H7 (cell line): ENCODE measurements around the gene CSRP1. TPM values are rescaled to one million over a fixed set of nuclear protein-coding genes. Genes with fewer than 3 reads are reported as not detected.
A peak's percentile ranks its signal among the peaks of the same experiment; 100 is the strongest.
"Not testable (repeated sequence)": the region's sequence is repeated elsewhere in the genome, so short reads cannot be mapped to it uniquely, and the experiment has no call there.

Experiments
- DNase-seq: peaks from one replicate; pipeline ENCODE4 v3.0.0; 2012
- H3K27me3 ChIP-seq: 2 replicates; pipeline ENCODE4 v1.6.0; 2011; ENCODE audit warnings: mild to moderate bottlenecking, low read length; ENCODE audit not compliant: control insufficient read depth, insufficient read depth
- H3K36me3 ChIP-seq: replicated peaks from 2 replicates; pipeline ENCODE4 v1.5.1; 2011; ENCODE audit warnings: low read length; ENCODE audit not compliant: control insufficient read depth, insufficient read depth
- H3K4me3 ChIP-seq: 2 replicates; pipeline ENCODE4 v1.5.1; 2011; ENCODE audit warnings: low read depth, mild to moderate bottlenecking, control low read depth, low read length, moderate library complexity; ENCODE audit not compliant: insufficient read depth
- total RNA-seq: library from RNA; depleted of rRNA; stranded (reverse); fragments of >200 nt; shearing (Covaris generic); gene quantifications from 2 replicates; pipeline ENCODE4 v1.2.3, GENCODE V29; 2014

The CSRP1 gene
- total RNA-seq, 1 experiment from 2014 or later = 0.73 TPM

DNA sequence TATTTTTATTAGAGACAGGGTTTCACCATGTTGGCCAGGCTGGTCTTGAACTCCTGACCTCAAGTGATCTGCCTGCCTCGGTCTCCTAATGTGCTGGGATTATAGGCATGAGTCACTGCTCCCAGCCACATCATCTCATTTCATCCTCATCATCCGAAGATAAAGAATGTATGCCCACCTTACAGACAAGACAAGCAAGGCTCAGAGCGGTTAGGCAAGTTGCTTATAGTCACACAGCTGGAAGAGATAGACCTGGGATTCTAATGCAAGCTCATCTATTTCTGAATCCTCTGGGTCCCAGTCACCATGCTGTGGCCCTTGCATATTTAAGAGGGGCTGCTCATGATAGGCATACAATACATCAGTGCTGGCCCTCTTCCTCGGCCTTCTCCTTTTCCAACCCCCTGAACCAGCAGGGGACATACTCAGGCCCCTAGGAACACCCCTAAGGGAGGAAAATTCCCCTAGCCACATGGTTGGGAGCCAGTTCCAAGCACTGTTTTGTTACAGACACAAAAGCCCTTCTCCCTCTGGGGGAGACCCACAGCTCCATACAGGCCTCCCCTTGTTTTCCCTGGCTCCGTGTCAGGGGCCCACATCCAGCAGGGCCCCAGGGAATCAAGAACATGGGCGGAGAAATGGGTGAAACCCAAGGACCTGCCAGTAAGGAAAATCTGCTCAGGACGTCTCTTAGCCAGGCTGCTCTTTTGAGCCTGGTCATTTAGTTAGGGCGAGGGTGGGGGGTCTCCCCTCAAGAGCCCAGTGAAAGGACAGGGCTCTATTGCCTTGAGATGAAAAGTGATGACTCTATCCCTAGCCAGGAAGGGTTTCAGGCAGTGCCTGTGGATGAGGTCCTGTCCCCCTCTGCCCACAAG, 6.9 kb downstream of the CSRP1 start:
- no peaks in the 10 kb centered on the region; the same call in 1 of the 2 replicates for H3K36me3 ChIP-seq
- DNase-seq = peak; percentile 53
- no peak overlapping the region for H3K4me3 ChIP-seq
- H3K27me3 ChIP-seq = peaks cover 1% of the 10 kb centered on the region; the same call in 1 of the 2 replicates

DNA sequence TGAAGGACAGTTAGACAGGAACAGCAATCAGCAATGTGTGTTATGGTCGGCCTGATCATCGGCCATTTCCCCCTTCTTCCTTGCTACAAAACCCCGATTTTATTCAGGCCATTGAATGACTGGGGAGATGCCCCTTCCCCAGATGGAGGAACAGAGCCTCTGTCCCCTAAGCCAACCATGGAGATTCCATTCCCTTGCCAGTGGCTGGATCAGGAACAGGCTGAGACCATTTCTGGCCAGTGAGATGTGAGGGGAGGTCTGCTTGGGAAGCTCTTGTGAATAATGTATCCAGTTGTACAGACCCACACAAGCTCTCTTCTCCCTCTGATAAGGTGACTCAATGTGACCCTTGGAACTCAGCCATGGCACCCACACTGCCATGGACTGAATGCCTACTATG, 7.7 kb downstream of the CSRP1 start:
- no peak overlapping the region for H3K4me3 ChIP-seq
- H3K27me3 ChIP-seq = peaks cover 1% of the 10 kb centered on the region; the same call in 1 of the 2 replicates
- no peaks in the 10 kb centered on the region; the same call in 1 of the 2 replicates for H3K36me3 ChIP-seq
- DNase-seq = no peak

DNA sequence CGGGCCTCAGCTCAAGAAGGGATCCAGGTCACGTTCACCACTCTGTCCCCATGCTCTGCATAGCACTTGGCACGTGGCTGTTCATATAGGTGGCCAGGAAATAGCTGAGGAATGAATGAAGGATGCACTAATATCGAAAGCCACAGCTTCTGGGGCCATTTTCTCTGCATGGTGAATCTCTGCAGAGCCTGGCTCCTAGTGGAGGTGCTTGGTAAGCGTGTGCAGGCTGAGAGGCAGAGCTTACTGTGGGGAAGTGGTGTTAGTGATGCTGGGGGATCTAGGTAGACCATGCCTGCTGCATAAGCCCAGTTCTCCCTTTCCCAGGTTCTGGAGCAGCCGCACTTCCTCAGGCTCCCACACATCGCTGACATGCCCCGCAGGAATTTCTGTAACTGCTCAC, 8.3 kb downstream of the CSRP1 start:
- Histone ChIP-seq H3K36me3 (no peaks in the 10 kb centered on the region; the same call in 1 of the 2 replicates), H3K27me3 (peaks cover 1% of the 10 kb centered on the region; the same call in 1 of the 2 replicates)
- no peak for DNase-seq

DNA sequence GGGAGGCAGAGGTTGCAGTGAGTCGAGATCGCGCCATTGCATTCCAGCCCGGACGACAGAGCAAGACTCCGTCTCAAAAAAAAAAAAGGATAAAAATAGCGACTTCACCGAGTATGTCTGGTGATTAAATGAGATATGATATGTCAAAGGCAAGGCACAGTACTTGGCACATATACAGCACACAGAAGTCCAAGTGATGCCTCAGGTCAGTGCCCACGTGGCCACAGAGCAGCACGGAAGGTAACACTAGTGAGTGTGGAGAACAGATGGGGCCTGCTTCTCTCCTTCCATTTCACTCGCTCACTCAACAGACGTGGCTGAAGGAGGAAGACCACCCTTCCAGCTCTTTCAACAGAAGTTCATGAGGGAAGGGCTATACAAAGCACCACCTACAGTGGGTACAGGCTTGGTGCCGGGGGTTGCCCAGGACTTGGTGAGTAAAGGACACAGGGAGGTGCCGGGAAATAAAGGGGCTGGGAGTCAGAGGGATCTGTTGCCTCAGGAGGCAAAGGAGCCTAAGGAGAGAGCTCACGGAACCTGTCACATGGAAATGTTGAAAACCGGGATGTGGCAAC, 8.9 kb downstream of the CSRP1 start:
- DNase-seq = no peak
- H3K36me3 ChIP-seq = no peaks in the 10 kb centered on the region; the same call in 1 of the 2 replicates

More for the DNA sequence above, 8.3 kb downstream of the CSRP1 start:
- H3K4me3 ChIP-seq = no peak overlapping the region

DNA sequence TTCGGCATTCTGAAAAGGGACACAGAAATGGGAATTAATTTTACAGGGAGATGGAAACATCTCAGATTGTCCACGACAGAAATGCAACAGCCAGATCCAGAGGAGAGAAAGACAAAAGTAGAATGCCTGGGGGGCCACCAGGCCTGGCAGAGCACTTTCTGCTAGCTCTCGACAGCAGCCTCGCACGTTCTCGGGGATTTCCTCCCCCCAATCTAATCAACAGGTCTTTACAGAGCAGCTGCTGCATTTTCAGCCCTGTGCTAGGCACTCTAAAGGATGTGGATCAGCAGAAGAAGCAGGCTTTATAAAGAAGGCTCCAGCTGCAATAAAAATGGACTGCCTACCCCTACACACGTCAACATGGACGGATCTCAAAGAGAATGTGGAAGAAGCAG, 10.6 kb downstream of the CSRP1 start:
- DNase-seq = no peak
- Histone ChIP-seq H3K4me3 (no peak overlapping the region), H3K36me3 (no peaks in the 10 kb centered on the region; the same call in 1 of the 2 replicates), H3K27me3 (peaks cover 1% of the 10 kb centered on the region; the same call in 1 of the 2 replicates)

More for the DNA sequence above, 8.9 kb downstream of the CSRP1 start:
- Histone ChIP-seq H3K27me3 (peaks cover 1% of the 10 kb centered on the region; the same call in 1 of the 2 replicates), H3K4me3 (no peak overlapping the region)

DNA sequence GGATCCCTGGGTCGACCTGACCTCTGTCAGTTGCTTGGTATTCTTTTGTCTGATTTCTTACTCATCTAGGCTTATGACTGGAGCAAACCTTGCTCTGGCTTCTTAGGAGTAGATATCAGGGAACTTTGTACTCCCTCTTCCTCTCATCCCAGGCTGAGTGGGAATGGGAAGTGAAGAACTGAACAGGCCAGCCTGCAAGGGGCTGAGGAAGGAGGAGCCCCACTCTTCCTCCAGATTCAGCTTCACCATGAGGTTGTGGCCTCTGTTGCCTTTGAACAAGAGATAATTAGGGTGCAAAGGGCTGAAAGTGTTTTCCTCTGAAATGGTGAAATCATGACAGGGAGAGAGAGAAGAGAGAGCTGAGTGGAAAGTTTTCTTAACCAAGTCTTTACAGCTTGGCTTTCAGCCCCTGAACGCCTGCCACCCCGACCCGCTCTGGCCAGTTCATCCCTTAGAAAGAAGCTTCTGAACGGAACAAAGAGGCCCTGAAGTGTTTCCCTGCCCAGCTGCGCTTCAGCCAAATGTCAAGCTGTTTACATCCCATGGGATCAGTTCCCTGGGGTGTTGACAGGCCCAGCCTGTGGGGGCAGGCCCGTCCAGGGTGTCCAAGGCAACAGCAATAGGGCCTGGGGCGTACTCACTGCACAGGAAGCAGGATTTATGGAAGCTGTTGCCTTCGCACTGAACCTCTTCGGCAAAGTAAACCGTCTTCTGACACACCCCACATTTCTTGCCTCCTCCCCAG, 11.2 kb downstream of the CSRP1 start:
- Histone ChIP-seq H3K4me3 (no peak overlapping the region), H3K36me3 (no peaks in the 10 kb centered on the region; the same call in 1 of the 2 replicates)
- no peak for DNase-seq

DNA sequence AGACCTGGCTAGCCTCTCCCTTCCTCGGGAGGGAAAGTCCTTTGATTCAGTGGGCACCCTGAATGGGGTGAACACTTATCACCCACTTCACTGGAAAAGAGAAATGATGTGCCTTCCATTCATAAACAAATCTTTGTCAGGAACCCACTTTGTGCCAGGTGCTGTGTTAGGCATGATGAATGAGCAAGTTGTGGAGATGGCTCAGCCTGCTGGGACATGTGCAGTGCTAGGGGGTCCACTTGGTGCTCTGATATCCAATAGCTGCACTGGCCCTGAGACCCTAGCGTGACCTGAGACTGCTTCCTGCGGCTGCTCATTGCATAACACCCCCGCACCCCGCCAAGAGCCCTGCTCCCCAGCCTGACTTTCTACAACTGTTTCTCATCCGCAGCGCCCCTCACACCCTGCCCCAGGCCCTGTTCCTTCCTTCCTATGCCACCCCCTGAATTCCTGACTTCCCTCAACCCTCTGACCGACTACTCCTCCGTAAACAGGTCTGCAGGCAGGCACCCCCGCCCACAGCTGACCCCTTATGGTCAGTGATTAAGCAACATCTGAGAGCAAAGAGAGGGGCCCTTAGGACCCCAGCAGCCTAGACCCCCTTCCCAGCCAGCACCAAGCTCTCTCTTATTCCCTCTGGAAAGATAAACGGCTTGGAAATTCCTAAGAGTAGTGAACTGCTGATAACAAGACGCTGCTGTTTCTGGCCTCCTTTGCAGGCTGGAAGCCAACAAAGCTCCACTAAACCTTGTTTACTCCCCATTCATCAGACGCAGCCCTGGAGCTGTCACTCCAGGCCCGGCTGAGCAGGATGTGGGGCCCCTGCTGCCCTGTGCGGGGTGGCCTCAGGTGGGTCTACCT, 12.9 kb downstream of the CSRP1 start:
- H3K4me3 ChIP-seq = no peak overlapping the region
- DNase-seq = no peak
- no peaks in the 10 kb centered on the region; the same call in 1 of the 2 replicates for H3K36me3 ChIP-seq
- peaks cover 1% of the 10 kb centered on the region; the same call in 1 of the 2 replicates for H3K27me3 ChIP-seq

More for the DNA sequence above, 11.2 kb downstream of the CSRP1 start:
- peaks cover 1% of the 10 kb centered on the region; the same call in 1 of the 2 replicates for H3K27me3 ChIP-seq

DNA sequence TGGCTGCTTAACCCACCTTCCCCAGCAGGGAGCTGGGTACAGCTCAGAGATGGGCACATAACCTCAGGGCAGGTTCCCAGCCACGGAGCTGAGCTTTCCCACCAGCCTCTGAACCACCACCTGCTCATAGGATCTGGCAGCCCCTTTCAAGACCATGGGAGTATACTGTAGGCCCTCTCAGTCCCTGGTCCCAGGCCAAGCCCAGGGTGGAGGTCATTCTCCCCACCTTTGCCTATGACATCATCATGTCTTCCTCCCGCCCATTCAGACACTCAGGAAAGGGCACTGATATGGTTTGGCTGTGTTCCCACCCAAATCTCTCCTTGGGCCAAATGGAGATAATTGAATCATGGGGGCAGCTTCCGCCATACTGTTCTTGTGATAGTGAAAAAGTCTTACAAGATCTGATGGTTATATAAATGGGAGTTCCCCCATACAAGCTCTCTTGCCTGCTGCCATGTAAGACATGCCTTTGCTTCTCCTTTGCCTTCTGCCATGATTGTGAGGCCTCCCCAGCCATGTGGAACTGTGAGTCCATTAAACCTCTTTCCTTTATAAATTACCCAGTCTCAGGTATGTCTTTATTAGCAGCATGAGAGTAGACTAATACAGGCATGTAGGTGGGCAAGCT, 13.8 kb downstream of the CSRP1 start:
- H3K27me3 ChIP-seq, DNase-seq, H3K4me3 ChIP-seq, H3K36me3 ChIP-seq: not testable (repeated sequence)

DNA sequence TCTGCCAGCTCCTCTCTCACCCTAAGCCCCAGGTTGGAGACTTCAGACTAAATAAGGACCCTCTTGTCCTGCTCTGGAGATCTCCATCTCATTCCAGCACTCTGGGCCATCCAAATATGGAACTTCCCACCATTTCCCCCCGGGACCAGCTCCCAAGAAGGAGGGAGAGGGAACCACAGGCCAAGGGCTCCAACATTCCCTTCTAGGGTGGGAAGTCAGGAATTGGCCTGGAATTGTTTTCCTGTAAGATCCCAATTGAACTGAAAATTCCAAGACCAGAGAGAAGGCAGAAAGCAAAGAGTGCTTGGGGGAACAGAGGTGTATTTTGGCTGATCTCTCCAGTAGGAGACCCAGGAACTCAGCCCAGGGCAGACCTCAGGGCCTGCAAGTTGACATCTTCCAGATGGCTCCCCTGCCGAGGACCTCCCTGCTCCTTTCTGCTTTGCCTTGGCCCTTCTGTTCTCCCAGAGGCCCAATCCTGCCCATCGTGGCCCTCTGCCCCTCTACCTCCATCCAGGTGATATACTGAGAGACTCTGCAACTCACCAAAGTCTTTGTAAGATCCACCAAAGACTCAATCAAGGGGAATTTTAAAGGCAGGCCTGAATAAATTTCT, 14.9 kb downstream of the CSRP1 start:
- no peak overlapping the region for H3K4me3 ChIP-seq
- H3K27me3 ChIP-seq = no peaks in the 10 kb centered on the region
- H3K36me3 ChIP-seq = no peaks in the 10 kb centered on the region; the same call in 1 of the 2 replicates
- DNase-seq = no peak

DNA sequence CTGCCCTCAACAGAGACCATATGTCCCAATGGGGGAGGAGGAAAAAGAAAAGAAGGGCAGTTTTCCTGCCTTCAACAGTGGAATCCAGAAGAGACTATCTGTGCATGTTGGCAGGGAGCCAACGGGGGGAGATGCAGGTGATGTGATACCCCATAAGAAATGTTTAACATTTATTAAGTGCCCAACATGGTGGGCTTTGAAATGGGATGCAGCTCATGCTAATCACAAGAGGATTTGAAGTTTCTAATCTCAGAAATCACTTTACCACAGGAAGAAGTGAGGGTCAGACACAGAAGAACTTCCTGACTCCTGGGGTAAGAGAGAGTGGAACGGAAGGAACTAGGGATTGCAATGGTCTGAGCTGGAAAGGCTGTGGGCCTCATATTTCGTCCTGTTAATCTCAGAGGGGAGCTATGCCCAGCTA, 16.2 kb downstream of the CSRP1 start:
- no peak overlapping the region for H3K4me3 ChIP-seq
- H3K27me3 ChIP-seq = no peaks in the 10 kb centered on the region
- DNase-seq = no peak
- H3K36me3 ChIP-seq = no peaks in the 10 kb centered on the region; the same call in 1 of the 2 replicates

DNA sequence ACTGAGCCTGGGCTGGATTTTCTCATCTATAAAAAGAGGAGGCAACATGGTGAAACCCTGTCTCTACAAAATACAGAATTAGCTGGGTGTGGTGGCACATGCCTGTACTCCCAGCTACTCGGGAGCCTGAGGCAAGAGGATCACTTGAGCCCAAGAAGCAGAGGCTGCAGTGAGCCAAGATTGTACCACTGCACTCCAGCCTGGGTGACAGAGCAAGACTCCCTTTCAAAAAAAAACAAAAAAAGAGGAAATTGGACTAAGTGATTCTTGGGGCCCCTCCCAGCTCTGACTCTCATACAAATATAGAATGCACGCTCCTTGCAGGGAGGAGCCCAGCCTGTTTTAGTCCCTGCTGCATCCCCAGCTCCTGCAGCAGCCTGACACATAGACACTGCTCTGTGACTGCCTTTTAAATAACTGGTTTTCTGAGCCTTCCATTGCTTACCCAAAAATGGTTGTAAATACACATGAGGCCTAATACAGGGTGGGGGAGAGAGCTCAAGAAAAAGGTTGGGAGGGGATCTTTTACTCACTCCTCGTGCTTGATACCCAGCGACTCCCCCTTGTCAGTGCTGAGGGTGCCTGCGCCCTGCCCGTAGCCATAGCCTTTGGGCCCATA, 17.2 kb downstream of the CSRP1 start:
- H3K36me3 ChIP-seq = no peaks in the 10 kb centered on the region; the same call in 1 of the 2 replicates
- H3K27me3 ChIP-seq = no peaks in the 10 kb centered on the region
- no peak for DNase-seq
- H3K4me3 ChIP-seq = no peak overlapping the region

DNA sequence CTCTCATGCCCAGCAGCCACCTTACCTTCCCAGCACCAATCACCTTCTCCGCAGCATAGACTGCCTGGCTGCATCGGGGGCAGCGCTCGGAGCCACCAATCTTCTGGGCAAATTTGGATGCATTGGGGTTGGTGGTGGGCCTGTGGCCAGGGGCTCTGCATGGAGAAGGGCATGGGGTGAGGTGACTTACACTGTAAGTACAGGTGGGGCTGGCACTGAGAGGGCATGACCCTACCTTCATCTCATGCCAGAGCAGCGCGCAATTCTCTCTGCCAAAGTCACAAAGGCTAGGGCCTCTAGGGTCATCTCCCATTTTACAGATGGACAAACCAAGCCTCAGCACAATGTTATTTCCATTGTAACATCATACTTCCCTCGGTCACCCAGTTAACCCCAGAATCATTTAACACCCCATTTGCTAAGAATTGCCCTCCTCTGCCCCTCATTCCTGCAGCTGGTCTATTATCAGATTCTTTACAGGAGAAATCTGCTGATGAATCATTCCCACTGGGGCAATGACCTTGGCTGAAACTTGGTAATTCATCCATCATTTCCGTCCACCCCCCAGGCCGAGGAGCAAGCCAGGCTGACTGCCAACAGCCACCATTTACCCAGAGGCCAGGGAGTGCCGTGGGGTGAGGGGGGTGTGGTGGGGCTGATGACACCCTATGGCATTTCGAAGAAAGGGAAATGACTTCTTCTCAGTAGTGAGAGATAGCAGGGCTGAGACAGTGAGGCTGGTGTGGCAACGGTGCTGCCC, 17.9 kb downstream of the CSRP1 start:
- no peak for DNase-seq
- Histone ChIP-seq H3K36me3 (no peaks in the 10 kb centered on the region; the same call in 1 of the 2 replicates), H3K4me3 (no peak overlapping the region), H3K27me3 (no peaks in the 10 kb centered on the region)
